Rectal smooth muscle tissue (tissue), 1 donor: ENCODE results near the gene RPL39.
A peak's percentile ranks its signal among the peaks of the same experiment; 100 is the strongest.
"Not testable (repeated sequence)": the region's sequence is repeated elsewhere in the genome, so short reads cannot be mapped to it uniquely, and the experiment has no call there.

Source experiments
- H3K27ac ChIP-seq: one replicate; pipeline ENCODE4 v1.7.0; 2013; ENCODE audit warnings: low read depth, low read length, inconsistent platforms
- H3K27me3 ChIP-seq: one replicate; pipeline ENCODE4 v1.7.0; 2013; ENCODE audit warnings: low read length; ENCODE audit not compliant: control insufficient read depth, insufficient read depth
- H3K36me3 ChIP-seq: one replicate; pipeline ENCODE4 v1.7.0; 2013; ENCODE audit warnings: low read length; ENCODE audit not compliant: control insufficient read depth, insufficient read depth
- H3K4me1 ChIP-seq: one replicate; pipeline ENCODE4 v1.7.0; 2013; ENCODE audit warnings: low read length; ENCODE audit not compliant: control insufficient read depth, insufficient read depth
- H3K4me3 ChIP-seq: one replicate; pipeline ENCODE4 v1.7.0; 2013; ENCODE audit warnings: low read length
- H3K9ac ChIP-seq: one replicate; pipeline ENCODE4 v1.7.0; 2013; ENCODE audit warnings: low read length

RPL39 gene

GRCh38 chrX:119791437-119792231 lies at the start of gene RPL39:
Gene RPL39, minus strand, starts transcription at chrX:119791630. Its CDS starts 54 bp downstream, at chrX:119791576.
- peak within 1 kb of the TSS; percentile 84 for H3K4me3 ChIP-seq
- peak within 1 kb of the TSS; percentile 89 for H3K27ac ChIP-seq
- H3K36me3 ChIP-seq = no peaks in the 10 kb centered on the region
- H3K4me1 ChIP-seq = peaks cover 4% of the 10 kb centered on the region
- no peaks in the 10 kb centered on the region for H3K27me3 ChIP-seq
- peak within 1 kb of the TSS; percentile 38 for H3K9ac ChIP-seq

- Histone ChIP-seq H3K36me3 (peaks cover 4% of the 10 kb centered on the region), H3K9ac (no peak overlapping the region)
Measured at GRCh38 chrX:119833905-119834304, 42.5 kb upstream of the RPL39 start.

GRCh38 chrX:119828446-119828845 lies 37.0 kb upstream of the RPL39 start:
- Histone ChIP-seq H3K9ac (no peak overlapping the region), H3K27me3 (no peaks in the 10 kb centered on the region), H3K4me3 (no peak overlapping the region), H3K36me3 (no peaks in the 10 kb centered on the region), H3K27ac (no peak overlapping the region), H3K4me1 (no peaks in the 10 kb centered on the region)

More at GRCh38 chrX:119833905-119834304, 42.5 kb upstream of the RPL39 start:
- no peaks in the 10 kb centered on the region for H3K27me3 ChIP-seq
- H3K27ac ChIP-seq = no peak overlapping the region
- H3K4me3 ChIP-seq = no peak overlapping the region
- no peaks in the 10 kb centered on the region for H3K4me1 ChIP-seq

GRCh38 chrX:119826399-119826959 lies 35.0 kb upstream of the RPL39 start:
- H3K9ac ChIP-seq = no peak overlapping the region
- H3K27ac ChIP-seq = no peak overlapping the region
- no peaks in the 10 kb centered on the region for H3K36me3 ChIP-seq
- no peaks in the 10 kb centered on the region for H3K4me1 ChIP-seq
- H3K4me3 ChIP-seq = no peak overlapping the region
- H3K27me3 ChIP-seq = no peaks in the 10 kb centered on the region

GRCh38 chrX:119824221-119824620 lies 32.8 kb upstream of the RPL39 start:
- not testable (repeated sequence) for H3K36me3 ChIP-seq, H3K4me1 ChIP-seq, H3K9ac ChIP-seq, H3K27me3 ChIP-seq, H3K4me3 ChIP-seq, H3K27ac ChIP-seq

- H3K9ac ChIP-seq, H3K4me1 ChIP-seq, H3K27ac ChIP-seq, H3K36me3 ChIP-seq, H3K27me3 ChIP-seq, H3K4me3 ChIP-seq: not testable (repeated sequence)
Measured at GRCh38 chrX:119821703-119822102, 30.3 kb upstream of the RPL39 start.

- Histone ChIP-seq H3K4me3 (no peak overlapping the region), H3K36me3 (no peaks in the 10 kb centered on the region), H3K4me1 (no peaks in the 10 kb centered on the region), H3K9ac (no peak overlapping the region), H3K27me3 (no peaks in the 10 kb centered on the region), H3K27ac (no peak overlapping the region)
Measured at GRCh38 chrX:119817130-119817690, 25.8 kb upstream of the RPL39 start.

- no peak overlapping the region for H3K4me3 ChIP-seq
- no peaks in the 10 kb centered on the region for H3K4me1 ChIP-seq
- H3K36me3 ChIP-seq = no peaks in the 10 kb centered on the region
- H3K27me3 ChIP-seq = no peaks in the 10 kb centered on the region
- no peak overlapping the region for H3K9ac ChIP-seq
- H3K27ac ChIP-seq = no peak overlapping the region
Measured at GRCh38 chrX:119816300-119816699, 24.9 kb upstream of the RPL39 start.

GRCh38 chrX:119809185-119809666 lies 17.8 kb upstream of the RPL39 start:
- no peak overlapping the region for H3K9ac ChIP-seq
- H3K36me3 ChIP-seq = no peaks in the 10 kb centered on the region
- H3K4me1 ChIP-seq = no peaks in the 10 kb centered on the region
- H3K27me3 ChIP-seq = no peaks in the 10 kb centered on the region
- no peak overlapping the region for H3K4me3 ChIP-seq
- no peak overlapping the region for H3K27ac ChIP-seq

GRCh38 chrX:119808461-119808860 lies 17.0 kb upstream of the RPL39 start:
- H3K36me3 ChIP-seq, H3K9ac ChIP-seq, H3K27me3 ChIP-seq, H3K4me1 ChIP-seq, H3K27ac ChIP-seq, H3K4me3 ChIP-seq: not testable (repeated sequence)

GRCh38 chrX:119802546-119802945 lies 11.1 kb upstream of the RPL39 start:
- Histone ChIP-seq H3K9ac (no peak overlapping the region), H3K36me3 (no peaks in the 10 kb centered on the region), H3K27me3 (no peaks in the 10 kb centered on the region), H3K4me3 (no peak overlapping the region), H3K27ac (no peak overlapping the region), H3K4me1 (no peaks in the 10 kb centered on the region)

- no peak overlapping the region for H3K9ac ChIP-seq
- H3K27me3 ChIP-seq = no peaks in the 10 kb centered on the region
- no peaks in the 10 kb centered on the region for H3K4me1 ChIP-seq
Measured at GRCh38 chrX:119801253-119802221, 10.1 kb upstream of the RPL39 start.

More at GRCh38 chrX:119801253-119802221, 10.1 kb upstream of the RPL39 start:
- no peaks in the 10 kb centered on the region for H3K36me3 ChIP-seq
- no peak overlapping the region for H3K27ac ChIP-seq
- no peak overlapping the region for H3K4me3 ChIP-seq
